Esophagus squamous epithelium (tissue), 4 donors: Measurements from ENCODE around the gene PRLH.

Source experiments
- CTCF ChIP-seq, 6 experiments: fragments of 450-650 bp in 4 of 6; fragments of 200-600 bp in 2 of 6; sonication (generic) in 2 of 6; IDR thresholded peaks; one replicate each; pipeline ENCODE4 v1.5.1; 2016 to 2019; ENCODE audit warnings: antibody characterized with exemption in 6 of 6, mild to moderate bottlenecking in 4 of 6, moderate library complexity in 4 of 6
- POLR2A ChIP-seq, 4 donors: fragments of 450-650 bp; IDR thresholded peaks; one replicate each; pipeline ENCODE4 v1.6.1; 2017; ENCODE audit warnings: antibody characterized with exemption in 4 of 4, mild to moderate bottlenecking in 4 of 4, moderate library complexity in 3 of 4

DNA sequence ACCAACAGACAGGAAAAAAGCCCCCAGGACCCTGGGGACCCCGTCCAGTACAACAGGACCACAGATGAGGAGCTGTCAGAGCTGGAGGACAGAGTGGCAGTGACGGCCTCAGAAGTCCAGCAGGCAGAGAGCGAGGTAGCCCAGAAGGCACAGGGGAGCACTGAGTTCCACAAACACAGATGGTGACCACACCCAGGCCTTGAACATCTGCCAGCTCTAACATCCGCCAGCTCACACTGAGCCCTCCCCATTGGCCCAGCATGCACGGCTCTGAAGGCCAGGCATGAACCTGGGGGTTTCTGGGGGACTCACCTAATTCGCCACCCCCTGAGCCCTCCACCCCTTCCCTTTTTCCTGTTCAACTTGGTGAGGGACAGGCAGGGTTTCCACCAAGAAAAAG is 25.6 kb upstream of the PRLH start:
- no peak for TF ChIP-seq POLR2A (IDR thresholded peaks at IDR 0.05)
- TF ChIP-seq CTCF (IDR thresholded peaks at IDR 0.05): no peak
